GM10248 (cell line): ENCODE results near the gene CASP1.
"Not testable (repeated sequence)": the region's sequence is repeated elsewhere in the genome, so short reads cannot be mapped to it uniquely, and the experiment has no call there.

Source experiments
- CTCF ChIA-PET: fragments of 300-600 bp; sonication (Branson Sonifier 250); formaldehyde crosslinking; extraction: SDS; loops from one replicate; lab custom pipeline; 2021; ENCODE audit warnings: antibody characterized with exemption; lab: Yijun Ruan, JAX
- POLR2A ChIA-PET: fragments of 350-650 bp; sonication (Branson Sonifier 250); formaldehyde crosslinking; extraction: SDS; loops from one replicate; lab custom pipeline; 2020; ENCODE audit warnings: antibody characterized with exemption; lab: Yijun Ruan, JAX
- DNase-seq: peaks from one replicate; pipeline ENCODE4 v3.0.0; 2012; ENCODE audit errors: extremely low spot score
- TF ChIP-seq, protein P1 (sequence below): IDR thresholded peaks from 2 replicates; pipeline ENCODE4 v1.5.1; 2012; ENCODE audit warnings: mild to moderate bottlenecking, low read depth; ENCODE audit errors: extremely low read depth, missing control alignments, control extremely low read depth

Gene CASP1

DNA sequence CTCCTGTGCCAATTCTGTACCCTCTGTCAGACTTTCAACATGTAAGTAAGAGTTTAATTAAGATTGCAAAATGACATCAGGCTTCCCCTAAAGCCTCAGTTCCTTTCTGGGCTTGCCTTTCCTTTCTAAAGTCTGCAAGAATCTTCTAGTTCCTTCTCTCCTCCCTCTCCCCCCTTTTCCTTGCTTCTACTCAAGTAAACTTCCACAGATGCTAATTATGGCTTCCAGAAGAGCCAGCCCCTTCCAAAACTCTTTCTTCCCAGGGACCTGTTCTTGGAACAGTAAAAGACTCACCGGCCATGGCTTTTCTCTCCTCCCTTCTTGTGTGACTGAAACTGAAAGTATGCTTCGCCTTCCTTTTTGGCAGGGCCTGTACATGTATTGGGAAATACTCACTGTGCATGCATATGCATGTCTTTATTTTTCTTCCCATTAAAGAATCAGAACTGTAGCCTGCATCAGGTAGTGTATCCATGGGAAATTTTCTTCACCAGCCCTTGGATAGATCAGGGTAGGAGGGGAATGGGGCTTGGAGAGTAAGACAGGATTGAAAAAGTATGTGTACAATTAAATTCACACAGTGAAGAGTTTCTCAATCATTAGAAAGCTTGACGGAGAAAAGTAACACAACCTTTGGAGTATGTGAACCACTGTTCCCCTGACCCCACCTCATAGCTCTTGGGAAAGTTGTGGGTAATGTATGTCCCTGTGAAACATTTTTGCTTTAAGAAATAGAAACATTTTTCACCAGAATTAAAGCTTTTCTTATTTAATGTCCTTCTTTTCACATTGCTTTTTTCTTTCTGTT, at the start of gene CASP1:
TSS of gene CASP1 (minus strand) at position 332 of the 808 bp plus-strand sequence. CDS start at position 301, 31 bp downstream.
- POLR2A ChIA-PET: no interaction called here
- TF ChIP-seq, protein P1, sequence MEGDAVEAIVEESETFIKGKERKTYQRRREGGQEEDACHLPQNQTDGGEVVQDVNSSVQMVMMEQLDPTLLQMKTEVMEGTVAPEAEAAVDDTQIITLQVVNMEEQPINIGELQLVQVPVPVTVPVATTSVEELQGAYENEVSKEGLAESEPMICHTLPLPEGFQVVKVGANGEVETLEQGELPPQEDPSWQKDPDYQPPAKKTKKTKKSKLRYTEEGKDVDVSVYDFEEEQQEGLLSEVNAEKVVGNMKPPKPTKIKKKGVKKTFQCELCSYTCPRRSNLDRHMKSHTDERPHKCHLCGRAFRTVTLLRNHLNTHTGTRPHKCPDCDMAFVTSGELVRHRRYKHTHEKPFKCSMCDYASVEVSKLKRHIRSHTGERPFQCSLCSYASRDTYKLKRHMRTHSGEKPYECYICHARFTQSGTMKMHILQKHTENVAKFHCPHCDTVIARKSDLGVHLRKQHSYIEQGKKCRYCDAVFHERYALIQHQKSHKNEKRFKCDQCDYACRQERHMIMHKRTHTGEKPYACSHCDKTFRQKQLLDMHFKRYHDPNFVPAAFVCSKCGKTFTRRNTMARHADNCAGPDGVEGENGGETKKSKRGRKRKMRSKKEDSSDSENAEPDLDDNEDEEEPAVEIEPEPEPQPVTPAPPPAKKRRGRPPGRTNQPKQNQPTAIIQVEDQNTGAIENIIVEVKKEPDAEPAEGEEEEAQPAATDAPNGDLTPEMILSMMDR: no peak
- peak; percentile 22 for DNase-seq
- CTCF ChIA-PET: interaction anchor here (0.9 to 1.0 kb wide), 2 partner anchors 14 to 34 kb away, joined by 3 read pairs; no protein-coding TSS in a partner anchor

DNA sequence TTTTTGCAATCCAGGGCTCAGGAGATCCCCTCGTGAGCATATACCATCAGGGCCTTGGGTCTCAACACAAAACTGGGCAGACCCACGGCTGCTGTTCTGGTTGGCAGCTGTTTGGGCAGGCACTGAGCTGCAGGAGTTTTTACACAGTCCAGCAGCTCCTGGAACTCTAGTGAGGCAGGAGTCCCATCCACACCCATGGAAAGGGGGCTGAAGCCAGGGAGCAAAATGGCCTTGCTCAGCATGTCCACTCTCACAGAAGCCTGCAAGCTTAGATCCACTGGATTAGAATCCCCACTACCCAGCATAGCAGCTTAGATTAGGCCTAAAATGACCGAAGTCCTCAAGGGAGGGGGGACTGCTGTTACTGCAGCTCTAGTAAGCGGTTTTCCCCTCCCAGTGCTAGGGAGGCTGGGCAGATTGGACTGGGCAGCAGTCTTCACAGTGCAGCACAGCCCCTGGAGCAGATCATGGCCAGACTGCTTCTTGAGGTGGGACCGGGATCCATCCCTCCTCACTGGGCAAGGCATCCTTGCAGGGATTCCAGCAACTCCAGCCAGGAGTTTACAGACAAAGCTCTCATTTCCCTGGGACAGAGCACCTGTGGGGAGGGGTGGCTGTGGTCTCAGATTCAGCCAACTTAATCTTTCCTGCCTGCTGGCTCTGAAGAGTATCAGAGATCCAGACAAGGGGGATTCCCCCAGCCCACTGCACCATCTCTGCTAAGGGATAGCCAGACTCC, 46.6 kb upstream of the CASP1 start:
- POLR2A ChIA-PET: no interaction called here
- DNase-seq: no peak
- CTCF ChIA-PET: interaction anchor here (1.4 kb wide), 1 partner anchor 14 kb away, joined by 3 read pairs; no protein-coding TSS in a partner anchor
- TF ChIP-seq, protein P1: no peak

DNA sequence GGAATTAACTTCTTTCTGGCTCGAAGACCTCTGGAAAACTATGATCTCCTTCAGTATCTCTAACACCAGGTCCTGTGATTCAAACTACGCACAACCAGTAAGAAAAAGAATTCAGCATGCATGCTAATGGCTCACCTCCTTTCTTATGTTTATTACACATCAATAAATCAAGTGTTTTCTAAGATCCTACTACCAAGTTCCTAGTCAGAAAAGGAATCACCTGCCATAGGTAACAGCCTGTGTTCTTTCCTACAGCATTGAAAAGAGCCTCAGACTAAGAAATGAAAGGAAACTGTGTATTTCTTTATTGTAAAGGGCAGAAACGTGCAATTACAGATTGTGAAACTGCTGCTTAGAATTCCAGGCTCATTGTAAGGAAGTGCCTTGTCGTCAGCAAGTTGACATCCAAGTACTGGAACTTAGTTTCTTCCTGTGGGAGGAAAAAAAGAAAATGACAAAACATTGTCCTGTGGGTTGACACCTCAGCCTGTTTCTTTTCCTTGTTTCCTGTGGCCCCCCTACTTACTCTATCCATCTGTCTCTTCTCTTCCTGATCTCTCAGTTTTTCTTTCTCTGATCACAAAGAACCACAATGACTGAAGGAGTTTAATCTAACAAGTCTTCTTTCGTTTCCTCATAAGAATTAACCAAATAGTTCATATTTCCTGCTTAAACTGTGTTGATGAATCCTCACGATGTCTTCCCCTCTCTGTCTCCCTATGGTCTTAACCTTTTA, 45.4 kb upstream of the CASP1 start:
- POLR2A ChIA-PET, CTCF ChIA-PET, DNase-seq: not testable (repeated sequence)

DNA sequence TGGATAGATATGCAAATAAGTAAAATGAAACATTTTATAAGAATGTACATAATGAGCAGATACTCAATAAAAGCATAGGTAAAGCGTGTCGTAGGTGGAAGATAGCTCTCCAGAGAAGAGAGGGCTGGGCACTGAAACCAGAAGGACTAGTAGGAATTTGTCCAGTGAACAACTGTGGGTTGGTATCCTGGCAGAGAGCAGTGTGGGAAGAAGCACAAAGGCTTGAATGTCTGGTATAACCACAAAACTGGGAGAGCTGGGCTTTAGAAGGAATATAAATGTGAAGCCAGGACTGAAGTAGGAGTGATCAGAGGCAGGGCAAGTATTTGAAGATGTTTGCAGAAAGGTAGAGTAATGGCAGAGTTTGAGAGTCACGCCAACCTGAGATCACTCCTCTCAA, 43.3 kb upstream of the CASP1 start:
- DNase-seq: no peak
- ChIA-PET CTCF (no interaction called here), POLR2A (no interaction called here)
- TF ChIP-seq, protein P1: no peak

DNA sequence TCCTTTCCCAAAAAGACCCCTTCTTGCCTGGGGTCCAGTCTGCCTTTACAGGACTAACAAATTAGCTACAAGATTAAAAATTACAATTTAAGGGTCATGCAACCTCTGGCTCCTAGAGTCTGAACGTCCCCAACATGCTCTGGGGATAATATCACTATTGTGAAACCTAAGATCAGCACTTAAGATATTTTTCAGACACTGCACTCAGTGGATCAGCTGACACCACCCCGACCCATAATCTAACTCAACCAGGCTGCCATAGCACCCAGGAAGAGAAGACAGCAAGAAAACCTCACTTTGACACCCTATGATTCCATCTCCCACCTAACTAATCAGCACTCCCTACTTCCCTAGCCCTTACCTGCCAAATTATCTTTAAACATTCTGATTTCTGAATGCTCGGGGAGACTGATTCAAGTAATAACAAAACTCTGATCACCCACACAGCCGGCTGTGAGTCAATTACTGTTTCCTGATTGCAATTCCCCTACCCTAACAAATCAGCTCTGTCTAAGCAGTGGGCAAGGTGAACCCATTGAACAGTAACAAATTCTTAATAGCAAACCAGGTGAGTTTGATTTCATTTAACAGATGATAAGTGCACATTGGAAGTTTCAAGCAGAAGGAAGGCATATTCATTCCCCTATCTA, 42.3 kb upstream of the CASP1 start:
- POLR2A ChIA-PET, DNase-seq, CTCF ChIA-PET: not testable (repeated sequence)

DNA sequence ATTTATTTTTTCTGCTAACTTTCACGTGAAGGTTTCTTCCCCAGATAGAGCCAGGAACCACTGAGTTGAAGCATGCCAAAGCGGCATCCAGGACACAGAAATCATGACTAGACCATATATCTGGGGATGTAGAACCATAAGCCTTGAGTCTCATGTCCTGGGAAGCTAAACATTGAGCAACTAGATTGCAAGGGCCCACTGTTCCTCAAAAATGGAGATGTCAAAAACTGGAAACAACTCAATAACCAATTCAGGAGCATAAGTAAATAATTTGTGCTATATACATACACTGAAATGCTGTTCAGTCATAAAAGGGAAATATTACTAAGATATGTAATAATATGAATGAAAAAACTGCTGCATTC, 39.2 kb upstream of the CASP1 start:
- CTCF ChIA-PET: no interaction called here
- POLR2A ChIA-PET: no interaction called here
- TF ChIP-seq, protein P1: no peak
- DNase-seq: no peak
